IMR-90 (cell line): ENCODE results near the gene CDH23. TPM values are rescaled to one million over a fixed set of nuclear protein-coding genes. Genes with fewer than 3 reads are reported as not detected.
A peak's percentile ranks its signal among the peaks of the same experiment; 100 is the strongest.

ENCODE experiments used
- ATAC-seq: fragments of 200-7000 bp; cut with Tn5 transposase; 2 replicates; pipeline ENCODE4 v1.9.1; 2020; ENCODE audit warnings: low read depth, mild to moderate bottlenecking, moderate library complexity
- BruUV-seq: library from RNA; stranded (reverse); fragments of 400-500 nt; replicated peaks from 2 replicates; lab custom pipeline; 2021; lab: Mats Ljungman, UMichigan
- CTCF ChIA-PET: fragments of 300-600 bp; formaldehyde crosslinking; extraction: SDS; loops from one replicate; lab custom pipeline; 2021; ENCODE audit warnings: antibody characterized with exemption; lab: Yijun Ruan, JAX
- POLR2A ChIA-PET: fragments of 300-600 bp; sonication (Branson Sonifier 250); formaldehyde crosslinking; loops from one replicate; lab custom pipeline; 2022; ENCODE audit warnings: antibody characterized with exemption; ENCODE audit not compliant: unreplicated experiment; lab: Charles Lee
- DNase-seq: peaks from one replicate; pipeline ENCODE4 v3.0.0; 2013
- H2AFZ ChIP-seq: replicated peaks from 2 replicates; pipeline ENCODE3; 2013; ENCODE audit warnings: low read length, mild to moderate bottlenecking; ENCODE audit not compliant: poor library complexity
- H2AK5ac ChIP-seq: 2 replicates; pipeline ENCODE4 v1.6.1; 2013; ENCODE audit warnings: low read depth, low read length, inconsistent platforms
- H2AK9ac ChIP-seq: replicated peaks from 2 replicates; pipeline ENCODE3; 2013; ENCODE audit warnings: mild to moderate bottlenecking, low read depth, low read length, moderate library complexity; ENCODE audit not compliant: poor library complexity
- H2BK120ac ChIP-seq: 2 replicates; pipeline ENCODE4 v1.6.1; 2013; ENCODE audit warnings: low read depth, low read length, inconsistent platforms
- H2BK15ac ChIP-seq: 3 replicates; pipeline ENCODE4 v1.6.1; 2013; ENCODE audit warnings: low read depth, low read length, inconsistent platforms
- H2BK20ac ChIP-seq: 2 replicates; pipeline ENCODE4 v1.6.1; 2013; ENCODE audit warnings: low read depth, mild to moderate bottlenecking, inconsistent platforms, low read length, moderate library complexity
- H2BK5ac ChIP-seq: 2 replicates; pipeline ENCODE4 v1.6.1; 2013; ENCODE audit warnings: mild to moderate bottlenecking, low read depth, low read length, inconsistent platforms; ENCODE audit not compliant: poor library complexity, severe bottlenecking
- H3K14ac ChIP-seq: replicated peaks from 2 replicates; pipeline ENCODE4 v1.6.1; 2013; ENCODE audit warnings: low read depth, low read length, inconsistent platforms
- H3K18ac ChIP-seq: 2 replicates; pipeline ENCODE4 v1.6.1; 2013; ENCODE audit warnings: low read depth, low read length, control low read depth
- H3K23ac ChIP-seq: 2 replicates; pipeline ENCODE4 v1.6.1; 2013; ENCODE audit warnings: low read depth, low read length, inconsistent platforms
- H3K27ac ChIP-seq: 2 replicates; pipeline ENCODE4 v1.5.1; 2013; ENCODE audit warnings: mild to moderate bottlenecking, control low read depth, low read length; ENCODE audit not compliant: insufficient read depth
- H3K27me3 ChIP-seq: 2 replicates; pipeline ENCODE4 v1.6.1; 2013; ENCODE audit warnings: low read length; ENCODE audit not compliant: control insufficient read depth, insufficient read depth
- H3K36me3 ChIP-seq: 2 replicates; pipeline ENCODE4 v1.6.1; 2013; ENCODE audit warnings: low read length, mixed read lengths; ENCODE audit not compliant: control insufficient read depth, insufficient read depth
- H3K4ac ChIP-seq: 2 replicates; pipeline ENCODE4 v1.6.1; 2013; ENCODE audit warnings: low read depth, low read length, inconsistent platforms
- H3K4me1 ChIP-seq: 2 replicates; pipeline ENCODE4 v1.6.1; 2013; ENCODE audit warnings: low read length, mixed read lengths; ENCODE audit not compliant: control insufficient read depth, insufficient read depth
- H3K4me2 ChIP-seq: 2 replicates; pipeline ENCODE4 v1.6.1; 2013; ENCODE audit warnings: low read depth, mild to moderate bottlenecking, control low read depth, low read length, moderate library complexity
- H3K4me3 ChIP-seq: 2 replicates; pipeline ENCODE4 v1.5.1; 2013; ENCODE audit warnings: low read depth, mild to moderate bottlenecking, control low read depth, low read length, moderate library complexity; ENCODE audit not compliant: insufficient read depth
- H3K56ac ChIP-seq: 2 replicates; pipeline ENCODE4 v1.6.1; 2013; ENCODE audit warnings: low read length, inconsistent platforms; ENCODE audit not compliant: insufficient read depth; ENCODE audit errors: extremely low read depth
- H3K79me1 ChIP-seq, 2 experiments: 2 replicates each; pipeline ENCODE4 v1.6.1; 2013; ENCODE audit warnings: low read length in 2 of 2, inconsistent platforms in 1 of 2, low read depth in 1 of 2
- H3K9ac ChIP-seq: 2 replicates; pipeline ENCODE4 v1.6.1; 2013; ENCODE audit warnings: low read depth, low read length, control low read depth
- H3K9me1 ChIP-seq: 2 replicates; pipeline ENCODE4 v1.6.1; 2013; ENCODE audit warnings: low read length, inconsistent platforms; ENCODE audit not compliant: insufficient read depth
- H3K9me3 ChIP-seq: 2 replicates; pipeline ENCODE4 v1.6.1; 2013; ENCODE audit warnings: low read length; ENCODE audit not compliant: control insufficient read depth, insufficient read depth
- H4K20me1 ChIP-seq: 2 replicates; pipeline ENCODE4 v1.6.1; 2013; ENCODE audit warnings: low read length, inconsistent platforms; ENCODE audit not compliant: insufficient read depth
- H4K5ac ChIP-seq: 2 replicates; pipeline ENCODE4 v1.6.1; 2013; ENCODE audit warnings: mild to moderate bottlenecking, low read depth, low read length, control low read depth
- H4K8ac ChIP-seq, 2 experiments: 2 replicates each; pipeline ENCODE4 v1.6.1; 2013; ENCODE audit warnings: low read depth in 2 of 2, low read length in 2 of 2, control low read depth in 1 of 2, inconsistent platforms in 1 of 2
- H4K91ac ChIP-seq: 2 replicates; pipeline ENCODE4 v1.6.1; 2013; ENCODE audit warnings: low read depth, low read length, inconsistent platforms; ENCODE audit not compliant: insufficient read depth
- BHLHE40 ChIP-seq: fragments of 150-350 bp; IDR thresholded peaks from 2 replicates; pipeline ENCODE4 v1.6.1; 2016; ENCODE audit warnings: mild to moderate bottlenecking, low read depth, low read length
- MAFK ChIP-seq: IDR thresholded peaks from 2 replicates; pipeline ENCODE4 v1.6.1; 2012; ENCODE audit warnings: low read depth, low read length, improper control_type of control experiment
- MAZ ChIP-seq: IDR thresholded peaks from 2 replicates; pipeline ENCODE4 v1.6.1; 2012; ENCODE audit warnings: low read depth, mild to moderate bottlenecking, low read length, improper control_type of control experiment, moderate library complexity, borderline replicate concordance
- MXI1 ChIP-seq: IDR thresholded peaks from 2 replicates; pipeline ENCODE4 v1.6.1; 2012; ENCODE audit warnings: low read depth, mild to moderate bottlenecking, low read length, moderate library complexity, borderline replicate concordance
- NFE2L2 ChIP-seq: fragments of 150-350 bp; IDR thresholded peaks from 2 replicates; pipeline ENCODE4 v1.6.1; 2016; ENCODE audit warnings: low read depth, mild to moderate bottlenecking, low read length
- RAD21 ChIP-seq: IDR thresholded peaks from 2 replicates; pipeline ENCODE4 v1.6.1; 2012; ENCODE audit warnings: low read length, improper control_type of control experiment
- RCOR1 ChIP-seq: IDR thresholded peaks from 2 replicates; pipeline ENCODE4 v1.6.1; 2012; ENCODE audit warnings: mild to moderate bottlenecking, low read length, improper control_type of control experiment; ENCODE audit not compliant: insufficient replicate concordance
- RFX5 ChIP-seq: IDR thresholded peaks from 2 replicates; pipeline ENCODE4 v1.8.0; 2012; ENCODE audit warnings: low read depth, mild to moderate bottlenecking, low read length, moderate library complexity
- SMC3 ChIP-seq: fragments of 150-350 bp; IDR thresholded peaks from 2 replicates; pipeline ENCODE4 v1.6.1; 2016; ENCODE audit warnings: low read depth, mild to moderate bottlenecking, antibody characterized with exemption, low read length, moderate library complexity
- USF2 ChIP-seq: fragments of 150-350 bp; IDR thresholded peaks from 2 replicates; pipeline ENCODE4 v1.6.1; 2017; ENCODE audit warnings: mild to moderate bottlenecking, antibody characterized with exemption, low read length, low read depth
- WGBS, 2 experiments: methylation state at CpG; one replicate each; pipeline versions ENCODE4 v1.1.5 to v1.1.7; 2013; ENCODE audit warnings: missing lambda C conversion rate in 2 of 2; ENCODE audit not compliant: insufficient read length in 1 of 2; ENCODE audit errors: extremely low coverage in 2 of 2; 5-methylcytosine and 5-hydroxymethylcytosine counted together
- dilution Hi-C: fragments of 300-500 bp; cut with HindIII; formaldehyde crosslinking; loops from one replicate; pipeline ENCODE4 v1.14.3; 2018; ENCODE audit warnings: low sequenced_read_pairs; ENCODE audit not compliant: unreplicated experiment
- in situ Hi-C: fragments of 300-500 bp; cut with MboI; formaldehyde crosslinking; loops from 3 replicates; pipeline ENCODE4 v1.14.3; 2019; ENCODE audit warnings: low sequenced_read_pairs, inconsistent platforms, mixed read lengths
- intact Hi-C: fragments of 100-400 bp; cut with micrococcal nuclease; formaldehyde crosslinking; loops from 2 replicates; pipeline ENCODE4 v1.10.0; 2022
- polyA plus RNA-seq, 3 experiments: library from polyadenylated mRNA; depleted of rRNA; stranded (reverse); fragments of >200 nt; gene quantifications; 2 replicates each; pipeline ENCODE4 v1.2.3, GENCODE V29; 2012; ENCODE audit warnings: low replicate concordance in 1 of 3
- total RNA-seq: library from RNA; depleted of rRNA; stranded (reverse); fragments of >200 nt; gene quantifications from 2 replicates; pipeline ENCODE4 v1.2.3, GENCODE V29; 2012
- TF ChIP-seq, protein P1 (sequence below): conservative IDR thresholded peaks from 2 replicates; pipeline ENCODE4 v1.5.1; 2012; ENCODE audit warnings: mild to moderate bottlenecking, low read depth, low read length, improper control_type of control experiment

The CDH23 gene
- total and polyA plus RNA-seq, 2 of the 4 experiments (the other 2 are of a cell fraction), result under 0.01 to 0.03 TPM

- TF ChIP-seq RAD21, result no peak
These were observed 34.8 kb downstream of the CDH23 start (continued) for GRCh38 chr10:71431239-71432100.

- Histone ChIP-seq H3K18ac (no peak overlapping the region), H2BK15ac (no peak overlapping the region), H3K4me3 (no peak overlapping the region), H3K9me3 (no peaks in the 10 kb centered on the region), H2BK5ac (peak overlapping the region; percentile 61), H3K9ac (no peak overlapping the region), H3K4me1 (no peaks in the 10 kb centered on the region), H3K79me1 (no peaks in the 10 kb centered on the region), H2AK5ac (no peak overlapping the region), H2AFZ (no peak overlapping the region), H2BK20ac (no peak overlapping the region), H3K4me2 (no peak overlapping the region), H3K14ac (no peak overlapping the region), H2AK9ac (no peak overlapping the region), H4K8ac (no peak overlapping the region), H4K20me1 (no peaks in the 10 kb centered on the region), H4K91ac (no peak overlapping the region), H3K27ac (no peak overlapping the region), H3K27me3 (peaks cover 36% of the 10 kb centered on the region), H2BK120ac (no peak overlapping the region), H3K23ac (no peak overlapping the region), H3K56ac (no peak overlapping the region), H3K9me1 (no peaks in the 10 kb centered on the region), H3K4ac (no peak overlapping the region), H4K5ac (no peak overlapping the region), H3K36me3 (no peaks in the 10 kb centered on the region)
- intact Hi-C loops, result no loop called here
- in situ Hi-C loops, result no loop called here
- DNase-seq (no peak), ATAC-seq (no peak)
- dilution Hi-C loops, result no loop called here
- no TSS peak for BruUV-seq
- WGBS, 2 experiments, result 65% methylated on average over 2 of the region's 15 CpGs; no CpG with 5 or more reads in 1 of the 2 experiments
- ChIA-PET CTCF (no interaction called here), POLR2A (no interaction called here)
- no peak for TF ChIP-seq NFE2L2
- TF ChIP-seq MAFK, result no peak
- TF ChIP-seq RAD21, result no peak
- TF ChIP-seq MXI1, result no peak
- TF ChIP-seq MAZ, result no peak
- TF ChIP-seq, protein P1, sequence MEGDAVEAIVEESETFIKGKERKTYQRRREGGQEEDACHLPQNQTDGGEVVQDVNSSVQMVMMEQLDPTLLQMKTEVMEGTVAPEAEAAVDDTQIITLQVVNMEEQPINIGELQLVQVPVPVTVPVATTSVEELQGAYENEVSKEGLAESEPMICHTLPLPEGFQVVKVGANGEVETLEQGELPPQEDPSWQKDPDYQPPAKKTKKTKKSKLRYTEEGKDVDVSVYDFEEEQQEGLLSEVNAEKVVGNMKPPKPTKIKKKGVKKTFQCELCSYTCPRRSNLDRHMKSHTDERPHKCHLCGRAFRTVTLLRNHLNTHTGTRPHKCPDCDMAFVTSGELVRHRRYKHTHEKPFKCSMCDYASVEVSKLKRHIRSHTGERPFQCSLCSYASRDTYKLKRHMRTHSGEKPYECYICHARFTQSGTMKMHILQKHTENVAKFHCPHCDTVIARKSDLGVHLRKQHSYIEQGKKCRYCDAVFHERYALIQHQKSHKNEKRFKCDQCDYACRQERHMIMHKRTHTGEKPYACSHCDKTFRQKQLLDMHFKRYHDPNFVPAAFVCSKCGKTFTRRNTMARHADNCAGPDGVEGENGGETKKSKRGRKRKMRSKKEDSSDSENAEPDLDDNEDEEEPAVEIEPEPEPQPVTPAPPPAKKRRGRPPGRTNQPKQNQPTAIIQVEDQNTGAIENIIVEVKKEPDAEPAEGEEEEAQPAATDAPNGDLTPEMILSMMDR, result no peak
- TF ChIP-seq USF2, result no peak
- TF ChIP-seq RFX5, result no peak
- TF ChIP-seq SMC3, result no peak
- no peak for TF ChIP-seq BHLHE40
- no peak for TF ChIP-seq RCOR1
These were observed 35.6 kb downstream of the CDH23 start for GRCh38 chr10:71432101-71432905.
